ENCODE data around the gene CORO1C. TPM values are rescaled to one million over a fixed set of nuclear protein-coding genes. Genes with fewer than 3 reads are reported as not detected.
A peak's percentile ranks its signal among the peaks of the same experiment; 100 is the strongest.

Gene CORO1C
- total RNA-seq, 6 experiments from 2014 or later = 36.6 to 100 (median 57.5) TPM

DNA sequence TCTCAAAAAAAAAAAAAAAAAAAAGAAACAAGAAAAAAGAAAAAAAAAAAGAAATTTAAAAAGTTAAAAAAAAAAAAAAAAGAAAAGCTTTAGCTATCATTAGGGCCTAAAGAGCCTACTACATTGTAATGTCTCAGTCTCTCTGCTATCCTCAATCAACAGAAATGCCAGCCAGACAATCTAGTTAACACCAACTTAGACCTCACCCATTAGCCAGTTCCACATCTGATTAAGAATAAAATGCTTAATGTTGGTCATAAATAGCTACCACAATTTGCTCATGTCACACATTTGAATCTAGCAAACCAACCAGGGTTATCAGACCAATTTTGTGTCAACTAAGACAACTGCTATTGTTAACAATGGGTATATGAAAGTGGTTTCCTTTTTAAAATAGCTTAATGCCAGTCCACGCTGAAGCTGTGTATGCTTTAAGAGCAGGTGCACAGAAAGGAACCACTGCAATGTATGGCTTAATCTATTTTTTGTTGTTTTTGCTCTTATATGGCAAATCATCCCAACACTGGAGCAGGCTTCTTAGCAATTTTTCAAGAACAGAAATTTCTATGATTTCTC lies 52.1 kb downstream of the CORO1C start:
- H3K27ac ChIP-seq = no peak overlapping the region
- DNase-seq (no peak), ATAC-seq (no peak)
- no peaks in the 10 kb centered on the region for H3K27me3 ChIP-seq
- no peak overlapping the region for H3K4me3 ChIP-seq
- no peaks in the 10 kb centered on the region for H3K4me1 ChIP-seq
- no peaks in the 10 kb centered on the region for H3K9me3 ChIP-seq
- WGBS (ENCODE audit: insufficient coverage, low coverage, low lambda C conversion rate, missing lambda C conversion rate) = 91% methylated on average over 1 of the region's 1 CpG
- H3K36me3 ChIP-seq = no peaks in the 10 kb centered on the region
- intact Hi-C loops (cut with DNase I) = no loop called here
- no peak for TF ChIP-seq POLR2A (IDR thresholded peaks at IDR 0.05)
- TF ChIP-seq, protein P1, sequence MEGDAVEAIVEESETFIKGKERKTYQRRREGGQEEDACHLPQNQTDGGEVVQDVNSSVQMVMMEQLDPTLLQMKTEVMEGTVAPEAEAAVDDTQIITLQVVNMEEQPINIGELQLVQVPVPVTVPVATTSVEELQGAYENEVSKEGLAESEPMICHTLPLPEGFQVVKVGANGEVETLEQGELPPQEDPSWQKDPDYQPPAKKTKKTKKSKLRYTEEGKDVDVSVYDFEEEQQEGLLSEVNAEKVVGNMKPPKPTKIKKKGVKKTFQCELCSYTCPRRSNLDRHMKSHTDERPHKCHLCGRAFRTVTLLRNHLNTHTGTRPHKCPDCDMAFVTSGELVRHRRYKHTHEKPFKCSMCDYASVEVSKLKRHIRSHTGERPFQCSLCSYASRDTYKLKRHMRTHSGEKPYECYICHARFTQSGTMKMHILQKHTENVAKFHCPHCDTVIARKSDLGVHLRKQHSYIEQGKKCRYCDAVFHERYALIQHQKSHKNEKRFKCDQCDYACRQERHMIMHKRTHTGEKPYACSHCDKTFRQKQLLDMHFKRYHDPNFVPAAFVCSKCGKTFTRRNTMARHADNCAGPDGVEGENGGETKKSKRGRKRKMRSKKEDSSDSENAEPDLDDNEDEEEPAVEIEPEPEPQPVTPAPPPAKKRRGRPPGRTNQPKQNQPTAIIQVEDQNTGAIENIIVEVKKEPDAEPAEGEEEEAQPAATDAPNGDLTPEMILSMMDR (IDR thresholded peaks at IDR 0.05) = no peak

DNA sequence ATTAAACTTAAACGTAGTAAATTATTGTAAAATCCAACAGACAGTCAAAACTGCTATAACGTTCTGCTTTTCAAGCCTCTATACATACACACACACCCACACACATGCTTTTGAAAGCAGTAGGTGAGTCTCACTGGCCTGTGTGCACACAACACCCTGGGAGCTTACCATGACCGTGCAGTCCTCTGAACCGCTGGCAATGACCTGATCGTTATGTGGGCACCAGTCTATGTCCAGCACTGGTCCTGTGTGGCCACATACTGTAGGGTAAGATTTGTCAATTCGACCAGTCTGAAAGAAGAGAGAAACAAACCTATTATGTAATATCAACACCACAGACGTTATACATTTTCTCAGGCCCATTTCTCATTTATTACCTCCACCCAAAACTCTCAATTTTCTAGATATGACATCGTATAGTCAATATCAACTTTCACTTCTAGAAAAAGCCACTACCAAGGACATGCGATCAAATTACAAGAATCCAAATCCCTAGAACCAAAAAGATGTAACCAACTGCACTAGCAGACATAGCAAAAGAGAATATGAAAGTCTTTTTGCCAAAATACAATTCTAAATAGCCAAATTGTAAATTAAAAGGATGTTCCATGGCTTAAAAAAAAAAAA lies 53.1 kb downstream of the CORO1C start:
- no peaks in the 10 kb centered on the region for H3K9me3 ChIP-seq
- intact Hi-C loops (cut with DNase I) = no loop called here
- H3K27me3 ChIP-seq = no peaks in the 10 kb centered on the region
- H3K36me3 ChIP-seq = no peaks in the 10 kb centered on the region
- no peak overlapping the region for H3K4me3 ChIP-seq
- TF ChIP-seq, protein P1 (IDR thresholded peaks at IDR 0.05) = no peak
- no peak for TF ChIP-seq POLR2A (IDR thresholded peaks at IDR 0.05)
- DNase-seq = no peak
- H3K27ac ChIP-seq = no peak overlapping the region
- 76% methylated on average over 9 of the region's 9 CpGs for WGBS (ENCODE audit: insufficient coverage, low coverage, low lambda C conversion rate, missing lambda C conversion rate)
- no peaks in the 10 kb centered on the region for H3K4me1 ChIP-seq
- ATAC-seq = peak in 1 of 4 donors; percentile 22

DNA sequence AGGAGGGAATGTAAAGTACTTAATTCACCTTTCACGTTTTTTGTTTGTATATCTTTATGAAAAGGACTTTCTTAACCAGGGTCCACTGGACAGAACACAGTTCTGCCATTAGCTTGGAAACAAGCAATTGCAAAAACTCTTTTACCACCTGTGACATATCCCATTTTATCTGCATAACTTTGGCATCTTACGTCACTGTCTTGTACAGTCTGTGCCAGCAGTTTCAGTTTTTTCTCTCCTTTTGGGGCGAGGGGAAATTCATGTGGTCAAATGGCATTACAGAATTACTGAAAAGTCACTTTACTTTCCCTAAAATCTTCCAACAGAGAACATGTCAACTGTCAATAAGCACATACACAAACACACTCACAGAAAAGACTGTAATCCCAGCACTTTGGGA lies 53.9 kb downstream of the CORO1C start:
- TF ChIP-seq POLR2A (IDR thresholded peaks at IDR 0.05) = no peak
- TF ChIP-seq, protein P1 (IDR thresholded peaks at IDR 0.05) = no peak
- ATAC-seq = no peak
- Histone ChIP-seq H3K9me3 (no peaks in the 10 kb centered on the region), H3K27me3 (no peaks in the 10 kb centered on the region), H3K36me3 (no peaks in the 10 kb centered on the region), H3K4me1 (no peaks in the 10 kb centered on the region), H3K27ac (no peak overlapping the region), H3K4me3 (no peak overlapping the region)
- intact Hi-C loops (cut with DNase I) = no loop called here
- no peak for DNase-seq
- 91% methylated on average over 2 of the region's 3 CpGs for WGBS (ENCODE audit: insufficient coverage, low coverage, low lambda C conversion rate, missing lambda C conversion rate)

DNA sequence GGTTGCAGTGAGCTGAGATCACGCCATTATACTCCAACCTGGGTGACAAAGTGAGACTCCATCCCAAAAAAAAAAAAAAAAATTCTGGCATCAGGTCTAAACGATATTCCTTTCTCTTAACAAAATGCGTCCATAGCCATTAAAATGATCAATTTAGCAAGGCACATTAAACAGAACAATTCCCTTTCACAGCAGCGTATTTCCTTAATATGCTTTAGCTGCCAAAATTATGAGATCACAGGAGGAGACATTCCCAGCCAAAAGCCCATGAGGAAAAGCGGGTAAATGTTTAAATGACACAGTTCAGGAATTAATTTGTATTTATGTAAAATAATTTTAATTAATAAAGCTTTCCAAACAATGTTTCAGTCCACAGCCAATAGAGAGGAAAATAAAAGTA lies 54.6 kb downstream of the CORO1C start:
- intact Hi-C loops (cut with DNase I) = no loop called here
- no peak overlapping the region for H3K27ac ChIP-seq
- 82% methylated on average over 5 of the region's 5 CpGs for WGBS (ENCODE audit: insufficient coverage, low coverage, low lambda C conversion rate, missing lambda C conversion rate)

More for the DNA sequence above, 54.6 kb downstream of the CORO1C start:
- H3K4me1 ChIP-seq = no peaks in the 10 kb centered on the region
- DNase-seq = no peak
- no peaks in the 10 kb centered on the region for H3K9me3 ChIP-seq
- TF ChIP-seq, protein P1 (IDR thresholded peaks at IDR 0.05) = no peak
- no peak for TF ChIP-seq POLR2A (IDR thresholded peaks at IDR 0.05)
- no peaks in the 10 kb centered on the region for H3K36me3 ChIP-seq
- ATAC-seq = no peak
- no peak overlapping the region for H3K4me3 ChIP-seq
- no peaks in the 10 kb centered on the region for H3K27me3 ChIP-seq

All from right lobe of liver (tissue), 6 donors.